KMS-11 (cell line): ENCODE measurements around the gene PRUNE2.
"Not testable (repeated sequence)": the region's sequence is repeated elsewhere in the genome, so short reads cannot be mapped to it uniquely, and the experiment has no call there.

Experiments
- H2AFZ ChIP-seq: fragments of 200-600 bp; sonication (generic); 2 replicates; pipeline ENCODE4 v1.6.1; 2016; ENCODE audit warnings: antibody characterized with exemption, mixed run types, low read depth
- H3K27ac ChIP-seq: fragments of 200-600 bp; sonication (generic); 2 replicates; pipeline ENCODE4 v1.6.1; 2016; ENCODE audit warnings: mild to moderate bottlenecking, mixed run types
- H3K27me3 ChIP-seq: fragments of 200-600 bp; sonication (generic); 2 replicates; pipeline ENCODE4 v1.6.1; 2017; ENCODE audit warnings: mild to moderate bottlenecking, low read depth, mixed run types, moderate library complexity; ENCODE audit not compliant: insufficient read depth
- H3K36me3 ChIP-seq: fragments of 200-600 bp; sonication (generic); 2 replicates; pipeline ENCODE4 v1.6.1; 2017; ENCODE audit warnings: mild to moderate bottlenecking, mixed run types; ENCODE audit not compliant: insufficient read depth
- H3K4me1 ChIP-seq: fragments of 200-600 bp; sonication (generic); 2 replicates; pipeline ENCODE4 v1.6.1; 2016; ENCODE audit warnings: mild to moderate bottlenecking, low read depth, mixed run types; ENCODE audit not compliant: poor library complexity, severe bottlenecking
- H3K4me2 ChIP-seq: fragments of 200-600 bp; sonication (generic); 2 replicates; pipeline ENCODE4 v1.7.0; 2016; ENCODE audit warnings: mild to moderate bottlenecking, mixed run types
- H3K4me3 ChIP-seq: fragments of 200-600 bp; sonication (generic); IDR thresholded peaks from 2 replicates; pipeline ENCODE4 v1.6.1; 2017; ENCODE audit warnings: low read depth, low read length, mixed read lengths; ENCODE audit not compliant: insufficient read depth
- H3K79me2 ChIP-seq: fragments of 200-600 bp; sonication (generic); 2 replicates; pipeline ENCODE4 v1.6.1; 2016; ENCODE audit warnings: low read depth, mixed run types; ENCODE audit not compliant: insufficient read depth
- H3K9ac ChIP-seq: fragments of 200-600 bp; sonication (generic); 2 replicates; pipeline ENCODE4 v1.6.1; 2016; ENCODE audit warnings: mild to moderate bottlenecking, mixed run types
- H4K20me1 ChIP-seq: fragments of 200-600 bp; sonication (generic); 2 replicates; pipeline ENCODE4 v1.6.1; 2016; ENCODE audit warnings: mild to moderate bottlenecking, mixed run types; ENCODE audit not compliant: insufficient read depth
- CTCF ChIP-seq: fragments of 200-600 bp; sonication (generic); conservative IDR thresholded peaks from 2 replicates; pipeline ENCODE4 v1.6.1; 2017; ENCODE audit warnings: low read depth, mild to moderate bottlenecking, antibody characterized with exemption, low read length, moderate library complexity, mixed read lengths

The PRUNE2 gene

GRCh38 chr9:76595645-76596044 lies 310.3 kb downstream of the PRUNE2 start:
- no peak overlapping the region for H3K9ac ChIP-seq
- H3K79me2 ChIP-seq = no peaks in the 10 kb centered on the region
- no peak overlapping the region for H2AFZ ChIP-seq
- no peaks in the 10 kb centered on the region for H4K20me1 ChIP-seq
- no peaks in the 10 kb centered on the region for H3K36me3 ChIP-seq
- H3K4me2 ChIP-seq = no peak overlapping the region
- H3K27me3 ChIP-seq = no peaks in the 10 kb centered on the region
- no peak overlapping the region for H3K4me3 ChIP-seq
- peaks cover 40% of the 10 kb centered on the region for H3K4me1 ChIP-seq
- H3K27ac ChIP-seq = no peak overlapping the region
- no peak for TF ChIP-seq CTCF

DNA sequence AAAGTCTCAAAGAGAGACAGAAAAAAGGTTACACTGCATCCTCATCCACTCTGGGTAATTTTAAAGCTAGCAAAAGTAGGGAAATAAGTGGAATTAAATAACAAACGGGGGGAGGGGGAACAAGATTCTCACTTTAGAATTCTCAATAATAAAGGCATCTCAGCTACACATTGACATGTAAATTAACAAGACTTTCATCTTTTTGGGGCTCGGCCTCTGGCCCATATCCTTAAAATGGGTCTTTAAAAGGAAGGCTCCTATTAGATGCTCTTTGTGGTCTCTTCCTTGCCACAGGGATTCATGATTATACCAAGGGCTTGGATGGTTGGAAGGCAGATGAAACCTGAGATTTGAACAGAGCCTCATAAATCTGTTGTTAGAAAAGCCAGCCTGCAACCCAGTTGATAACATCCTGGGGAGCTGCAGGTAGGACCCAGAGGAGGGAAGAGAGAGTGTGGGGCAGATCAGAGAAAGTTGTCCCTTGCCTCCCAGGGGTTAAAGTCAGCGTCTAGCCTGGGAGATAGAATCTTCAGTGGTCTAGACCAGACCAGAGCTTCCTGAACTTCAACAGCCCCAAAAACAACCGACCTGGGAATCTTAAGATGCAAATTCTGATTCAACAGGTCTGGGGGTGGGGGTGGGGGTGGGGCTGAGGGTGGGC lies 311.0 kb downstream of the PRUNE2 start:
- no peaks in the 10 kb centered on the region for H4K20me1 ChIP-seq
- H3K27me3 ChIP-seq = no peaks in the 10 kb centered on the region
- no peak overlapping the region for H3K4me2 ChIP-seq
- no peaks in the 10 kb centered on the region for H3K79me2 ChIP-seq
- no peak overlapping the region for H3K4me3 ChIP-seq
- no peak for TF ChIP-seq CTCF
- H3K36me3 ChIP-seq = no peaks in the 10 kb centered on the region
- no peak overlapping the region for H3K9ac ChIP-seq
- no peak overlapping the region for H2AFZ ChIP-seq
- H3K4me1 ChIP-seq = peaks cover 40% of the 10 kb centered on the region
- H3K27ac ChIP-seq = no peak overlapping the region

- H3K9ac ChIP-seq, H3K36me3 ChIP-seq, H3K79me2 ChIP-seq, H3K27ac ChIP-seq, H2AFZ ChIP-seq, H4K20me1 ChIP-seq, H3K27me3 ChIP-seq, H3K4me3 ChIP-seq: not testable (repeated sequence)
- H3K4me2 ChIP-seq = peak overlapping the region; percentile 85
- H3K4me1 ChIP-seq = peaks cover 40% of the 10 kb centered on the region
Observed at GRCh38 chr9:76593961-76594735, 311.8 kb downstream of the PRUNE2 start.

DNA sequence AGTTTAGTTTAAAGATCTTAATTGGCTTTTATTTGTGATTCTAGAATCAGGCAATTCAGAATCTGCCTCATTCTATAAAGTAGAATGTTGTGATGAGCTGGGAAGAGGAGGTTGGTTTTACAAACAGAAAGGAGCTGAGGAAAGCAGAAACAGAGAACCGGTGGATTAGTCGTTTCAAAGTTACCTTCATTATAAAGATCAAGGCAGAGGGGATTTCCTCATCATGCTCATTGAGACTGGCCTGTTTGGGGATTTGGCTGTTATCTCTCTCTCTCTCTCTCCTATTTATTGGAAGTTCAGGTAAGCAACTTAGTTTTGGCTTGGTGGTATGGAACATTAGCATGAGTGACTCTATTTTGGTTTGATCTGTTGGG lies 313.0 kb downstream of the PRUNE2 start:
- H4K20me1 ChIP-seq = no peaks in the 10 kb centered on the region
- H3K4me2 ChIP-seq = peak overlapping the region; percentile 85
- peak overlapping the region; percentile 70 for H2AFZ ChIP-seq
- peaks cover 40% of the 10 kb centered on the region for H3K4me1 ChIP-seq
- H3K27me3 ChIP-seq = no peaks in the 10 kb centered on the region
- H3K27ac ChIP-seq = peak overlapping the region; percentile 81
- no peak for TF ChIP-seq CTCF
- no peaks in the 10 kb centered on the region for H3K36me3 ChIP-seq
- no peak overlapping the region for H3K4me3 ChIP-seq
- no peaks in the 10 kb centered on the region for H3K79me2 ChIP-seq
- H3K9ac ChIP-seq = peak overlapping the region; percentile 39; the same call in 1 of the 2 replicates
